HepG2 (cell line): ENCODE results near the gene COX4I2. TPM values are rescaled to one million over a fixed set of nuclear protein-coding genes. Genes with fewer than 3 reads are reported as not detected.

ENCODE experiments used
- ERF ChIP-seq: IDR thresholded peaks from 2 replicates; pipeline ENCODE4 v1.6.1; 2018; ENCODE audit warnings: missing biosample characterization, missing genetic modification reagents
- MTA1 ChIP-seq: sonication (generic); formaldehyde crosslinking; IDR thresholded peaks from 2 replicates; pipeline ENCODE4 v1.4.0; 2020; ENCODE audit warnings: missing genetic modification reagents, mild to moderate bottlenecking, borderline replicate concordance
- POLR2AphosphoS2 ChIP-seq: IDR thresholded peaks from 2 replicates; pipeline ENCODE4 v1.6.1; 2011; ENCODE audit warnings: low read depth, low read length, improper control_type of control experiment
- PRDM15 ChIP-seq: sonication (generic); formaldehyde crosslinking; IDR thresholded peaks from 2 replicates; pipeline ENCODE4 v1.4.0; 2020; ENCODE audit warnings: missing genetic modification reagents
- PRPF4 ChIP-seq: fragments of 200-400 bp; formaldehyde crosslinking; IDR thresholded peaks from 2 replicates; pipeline ENCODE4 v1.6.1; 2016; ENCODE audit warnings: low read length, low read depth; ENCODE audit not compliant: poor library complexity, severe bottlenecking
- RARA ChIP-seq: IDR thresholded peaks from 2 replicates; pipeline ENCODE4 v1.6.1; 2016; ENCODE audit warnings: missing genetic modification reagents, missing compliant biosample characterization
- SALL2 ChIP-seq: sonication (generic); formaldehyde crosslinking; IDR thresholded peaks from 2 replicates; pipeline ENCODE4 v1.8.1; 2023; ENCODE audit warnings: mild to moderate bottlenecking, missing genetic modification reagents, inconsistent platforms
- TCF12 ChIP-seq, 2 experiments: fragments of 450-650 bp in 1 of 2; sonication (generic) in 1 of 2; formaldehyde crosslinking in 1 of 2; IDR thresholded peaks; 2 replicates each; pipeline versions ENCODE4 v1.6.1 to v1.8.0; 2017 to 2022; ENCODE audit warnings: antibody characterized with exemption in 1 of 2, mild to moderate bottlenecking in 1 of 2, missing genetic modification reagents in 1 of 2, moderate library complexity in 1 of 2
- ZBTB2 ChIP-seq: sonication (generic); formaldehyde crosslinking; IDR thresholded peaks from 2 replicates; pipeline ENCODE4 v1.8.0; 2022; ENCODE audit warnings: low read depth, missing genetic modification reagents
- ZBTB20 ChIP-seq: sonication (generic); formaldehyde crosslinking; IDR thresholded peaks from 2 replicates; pipeline ENCODE4 v1.8.1; 2023; ENCODE audit warnings: missing genetic modification reagents, low read depth, mild to moderate bottlenecking, borderline replicate concordance
- ZNF136 ChIP-seq: sonication (generic); formaldehyde crosslinking; IDR thresholded peaks from 2 replicates; pipeline ENCODE4 v1.8.1; 2022; ENCODE audit warnings: low read depth, mild to moderate bottlenecking, moderate library complexity, missing genetic modification reagents
- polyA plus RNA-seq, 8 experiments: library from polyadenylated mRNA; depleted of rRNA in 3 of 8; stranded (reverse) in 7 of 8; unstranded in 1 of 8; fragments of >200 nt; fragmentation: Illumina TruSeq in 4 of 8; extraction: Trizol in 4 of 8; gene quantifications; 2 replicates each; pipeline versions ENCODE4 v1.2.1 to v1.2.3, GENCODE V29; 2011 to 2016; ENCODE audit warnings: low read depth in 4 of 8, missing spikeins in 1 of 8, mixed read lengths in 1 of 8; ENCODE audit not compliant: insufficient read depth in 1 of 8
- total RNA-seq, 5 experiments: library from RNA; depleted of rRNA; stranded (reverse); fragments of >200 nt; fragmentation: Illumina TruSeq; extraction: Trizol; gene quantifications; 2 replicates each; pipeline ENCODE4 v1.2.3, GENCODE V29; 2016; ENCODE audit warnings: low read depth in 1 of 5
- TF ChIP-seq, protein P1 (sequence below): sonication (generic); formaldehyde crosslinking; IDR thresholded peaks from 2 replicates; pipeline ENCODE4 v1.4.0; 2020; ENCODE audit warnings: missing genetic modification reagents, borderline replicate concordance
- TF ChIP-seq, protein P2 (sequence below): sonication (generic); formaldehyde crosslinking; IDR thresholded peaks from 2 replicates; pipeline ENCODE4 v1.4.0; 2020; ENCODE audit warnings: missing genetic modification reagents

Gene COX4I2
- total and polyA plus RNA-seq, 2 of the 13 experiments (the other 11 are each of a cell fraction or from before 2014, with no cell fraction given), result 1.1 TPM; not detected in 1

DNA sequence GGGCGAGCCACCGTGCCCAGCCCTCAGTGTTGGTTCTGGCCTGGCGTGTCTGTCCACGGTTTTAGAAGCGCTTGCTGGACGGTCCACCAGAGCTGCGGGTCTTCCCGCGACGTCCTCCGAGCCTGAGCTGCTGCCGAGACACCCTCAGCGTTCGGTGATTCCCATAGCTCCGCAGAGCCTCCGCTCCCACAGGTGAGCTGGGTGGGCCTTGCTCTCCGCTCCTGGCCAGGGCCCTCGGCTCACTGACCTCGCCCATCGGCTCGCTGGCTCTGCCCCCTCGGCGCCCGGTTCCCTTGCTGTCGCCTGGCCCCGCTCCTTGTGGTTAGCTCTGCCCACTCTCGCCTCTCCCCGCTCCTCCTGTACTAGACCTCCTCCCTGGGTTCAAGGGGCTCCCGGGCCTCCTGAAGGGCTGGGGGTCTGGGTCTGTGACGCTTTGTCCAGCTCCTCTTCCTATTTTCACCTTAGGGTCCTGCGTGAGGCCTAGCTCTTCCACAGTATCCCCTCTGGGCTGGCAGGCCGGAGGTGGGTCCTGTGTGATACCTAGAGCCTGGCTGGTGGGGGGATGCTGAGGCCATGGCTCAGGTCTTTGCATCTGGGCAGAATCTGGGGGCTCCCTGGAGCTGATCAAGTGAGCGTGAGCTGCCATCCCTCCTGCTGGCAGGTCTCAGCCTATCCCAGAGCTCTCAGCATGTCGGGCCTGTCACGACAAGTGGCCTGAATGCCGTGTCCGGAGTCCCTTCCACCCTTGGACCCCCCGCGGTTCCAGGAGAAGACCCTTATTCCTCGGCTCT is 5.0 kb upstream of the COX4I2 start (continued):
- no peak for TF ChIP-seq PRDM15 (CRISPR knock-in tag)
- TF ChIP-seq, protein P1, sequence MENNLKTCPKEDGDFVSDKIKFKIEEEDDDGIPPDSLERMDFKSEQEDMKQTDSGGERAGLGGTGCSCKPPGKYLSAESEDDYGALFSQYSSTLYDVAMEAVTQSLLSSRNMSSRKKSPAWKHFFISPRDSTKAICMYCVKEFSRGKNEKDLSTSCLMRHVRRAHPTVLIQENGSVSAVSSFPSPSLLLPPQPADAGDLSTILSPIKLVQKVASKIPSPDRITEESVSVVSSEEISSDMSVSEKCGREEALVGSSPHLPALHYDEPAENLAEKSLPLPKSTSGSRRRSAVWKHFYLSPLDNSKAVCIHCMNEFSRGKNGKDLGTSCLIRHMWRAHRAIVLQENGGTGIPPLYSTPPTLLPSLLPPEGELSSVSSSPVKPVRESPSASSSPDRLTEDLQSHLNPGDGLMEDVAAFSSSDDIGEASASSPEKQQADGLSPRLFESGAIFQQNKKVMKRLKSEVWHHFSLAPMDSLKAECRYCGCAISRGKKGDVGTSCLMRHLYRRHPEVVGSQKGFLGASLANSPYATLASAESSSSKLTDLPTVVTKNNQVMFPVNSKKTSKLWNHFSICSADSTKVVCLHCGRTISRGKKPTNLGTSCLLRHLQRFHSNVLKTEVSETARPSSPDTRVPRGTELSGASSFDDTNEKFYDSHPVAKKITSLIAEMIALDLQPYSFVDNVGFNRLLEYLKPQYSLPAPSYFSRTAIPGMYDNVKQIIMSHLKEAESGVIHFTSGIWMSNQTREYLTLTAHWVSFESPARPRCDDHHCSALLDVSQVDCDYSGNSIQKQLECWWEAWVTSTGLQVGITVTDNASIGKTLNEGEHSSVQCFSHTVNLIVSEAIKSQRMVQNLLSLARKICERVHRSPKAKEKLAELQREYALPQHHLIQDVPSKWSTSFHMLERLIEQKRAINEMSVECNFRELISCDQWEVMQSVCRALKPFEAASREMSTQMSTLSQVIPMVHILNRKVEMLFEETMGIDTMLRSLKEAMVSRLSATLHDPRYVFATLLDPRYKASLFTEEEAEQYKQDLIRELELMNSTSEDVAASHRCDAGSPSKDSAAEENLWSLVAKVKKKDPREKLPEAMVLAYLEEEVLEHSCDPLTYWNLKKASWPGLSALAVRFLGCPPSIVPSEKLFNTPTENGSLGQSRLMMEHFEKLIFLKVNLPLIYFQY (CRISPR knock-in tag), result no peak
- TF ChIP-seq, protein P2, sequence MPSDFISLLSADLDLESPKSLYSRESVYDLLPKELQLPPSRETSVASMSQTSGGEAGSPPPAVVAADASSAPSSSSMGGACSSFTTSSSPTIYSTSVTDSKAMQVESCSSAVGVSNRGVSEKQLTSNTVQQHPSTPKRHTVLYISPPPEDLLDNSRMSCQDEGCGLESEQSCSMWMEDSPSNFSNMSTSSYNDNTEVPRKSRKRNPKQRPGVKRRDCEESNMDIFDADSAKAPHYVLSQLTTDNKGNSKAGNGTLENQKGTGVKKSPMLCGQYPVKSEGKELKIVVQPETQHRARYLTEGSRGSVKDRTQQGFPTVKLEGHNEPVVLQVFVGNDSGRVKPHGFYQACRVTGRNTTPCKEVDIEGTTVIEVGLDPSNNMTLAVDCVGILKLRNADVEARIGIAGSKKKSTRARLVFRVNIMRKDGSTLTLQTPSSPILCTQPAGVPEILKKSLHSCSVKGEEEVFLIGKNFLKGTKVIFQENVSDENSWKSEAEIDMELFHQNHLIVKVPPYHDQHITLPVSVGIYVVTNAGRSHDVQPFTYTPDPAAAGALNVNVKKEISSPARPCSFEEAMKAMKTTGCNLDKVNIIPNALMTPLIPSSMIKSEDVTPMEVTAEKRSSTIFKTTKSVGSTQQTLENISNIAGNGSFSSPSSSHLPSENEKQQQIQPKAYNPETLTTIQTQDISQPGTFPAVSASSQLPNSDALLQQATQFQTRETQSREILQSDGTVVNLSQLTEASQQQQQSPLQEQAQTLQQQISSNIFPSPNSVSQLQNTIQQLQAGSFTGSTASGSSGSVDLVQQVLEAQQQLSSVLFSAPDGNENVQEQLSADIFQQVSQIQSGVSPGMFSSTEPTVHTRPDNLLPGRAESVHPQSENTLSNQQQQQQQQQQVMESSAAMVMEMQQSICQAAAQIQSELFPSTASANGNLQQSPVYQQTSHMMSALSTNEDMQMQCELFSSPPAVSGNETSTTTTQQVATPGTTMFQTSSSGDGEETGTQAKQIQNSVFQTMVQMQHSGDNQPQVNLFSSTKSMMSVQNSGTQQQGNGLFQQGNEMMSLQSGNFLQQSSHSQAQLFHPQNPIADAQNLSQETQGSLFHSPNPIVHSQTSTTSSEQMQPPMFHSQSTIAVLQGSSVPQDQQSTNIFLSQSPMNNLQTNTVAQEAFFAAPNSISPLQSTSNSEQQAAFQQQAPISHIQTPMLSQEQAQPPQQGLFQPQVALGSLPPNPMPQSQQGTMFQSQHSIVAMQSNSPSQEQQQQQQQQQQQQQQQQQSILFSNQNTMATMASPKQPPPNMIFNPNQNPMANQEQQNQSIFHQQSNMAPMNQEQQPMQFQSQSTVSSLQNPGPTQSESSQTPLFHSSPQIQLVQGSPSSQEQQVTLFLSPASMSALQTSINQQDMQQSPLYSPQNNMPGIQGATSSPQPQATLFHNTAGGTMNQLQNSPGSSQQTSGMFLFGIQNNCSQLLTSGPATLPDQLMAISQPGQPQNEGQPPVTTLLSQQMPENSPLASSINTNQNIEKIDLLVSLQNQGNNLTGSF (CRISPR knock-in tag), result no peak
- no peak for TF ChIP-seq ERF (CRISPR knock-in tag)
- TF ChIP-seq PRPF4, result no peak
- TF ChIP-seq TCF12 (IDR thresholded peaks at IDR 0.05), result no peak
- no peak for TF ChIP-seq TCF12 (CRISPR knock-in tag; IDR thresholded peaks at IDR 0.05)
- TF ChIP-seq ZBTB2 (CRISPR knock-in tag), result no peak
- TF ChIP-seq MTA1 (CRISPR knock-in tag), result no peak
- 0 out of 2 replicates have a peak, but pooled peaks have one; percentile 36 for TF ChIP-seq ZBTB20 (CRISPR knock-in tag)
- TF ChIP-seq POLR2AphosphoS2, result no peak
- no peak for TF ChIP-seq SALL2 (CRISPR knock-in tag)
- TF ChIP-seq ZNF136 (CRISPR knock-in tag), result no peak
- TF ChIP-seq RARA (CRISPR knock-in tag), result no peak
